Sigmoid colon (tissue), 4 donors: ENCODE results near the gene U2AF2.

ENCODE experiments used
- EP300 ChIP-seq, 4 donors: sonication (generic); formaldehyde crosslinking; IDR thresholded peaks; one replicate each; pipeline ENCODE4 v1.6.1; 2017; ENCODE audit warnings: antibody characterized with exemption in 4 of 4
- POLR2A ChIP-seq, 2 donors: fragments of 450-650 bp; IDR thresholded peaks; one replicate each; pipeline ENCODE4 v1.6.1; 2016; ENCODE audit warnings: antibody characterized with exemption in 2 of 2, mild to moderate bottlenecking in 2 of 2, moderate library complexity in 2 of 2
- POLR2AphosphoS5 ChIP-seq, 4 donors: sonication (generic); formaldehyde crosslinking; IDR thresholded peaks; one replicate each; pipeline ENCODE4 v1.6.1; 2017; ENCODE audit warnings: antibody characterized with exemption in 4 of 4
- TF ChIP-seq, protein P1 (sequence below), 4 experiments: fragments of 450-650 bp in 3 of 4; fragments of 200-600 bp in 1 of 4; IDR thresholded peaks; one replicate each; pipeline ENCODE4 v1.5.1; 2016 to 2019; ENCODE audit warnings: antibody characterized with exemption in 4 of 4, mild to moderate bottlenecking in 3 of 4, moderate library complexity in 2 of 4

DNA sequence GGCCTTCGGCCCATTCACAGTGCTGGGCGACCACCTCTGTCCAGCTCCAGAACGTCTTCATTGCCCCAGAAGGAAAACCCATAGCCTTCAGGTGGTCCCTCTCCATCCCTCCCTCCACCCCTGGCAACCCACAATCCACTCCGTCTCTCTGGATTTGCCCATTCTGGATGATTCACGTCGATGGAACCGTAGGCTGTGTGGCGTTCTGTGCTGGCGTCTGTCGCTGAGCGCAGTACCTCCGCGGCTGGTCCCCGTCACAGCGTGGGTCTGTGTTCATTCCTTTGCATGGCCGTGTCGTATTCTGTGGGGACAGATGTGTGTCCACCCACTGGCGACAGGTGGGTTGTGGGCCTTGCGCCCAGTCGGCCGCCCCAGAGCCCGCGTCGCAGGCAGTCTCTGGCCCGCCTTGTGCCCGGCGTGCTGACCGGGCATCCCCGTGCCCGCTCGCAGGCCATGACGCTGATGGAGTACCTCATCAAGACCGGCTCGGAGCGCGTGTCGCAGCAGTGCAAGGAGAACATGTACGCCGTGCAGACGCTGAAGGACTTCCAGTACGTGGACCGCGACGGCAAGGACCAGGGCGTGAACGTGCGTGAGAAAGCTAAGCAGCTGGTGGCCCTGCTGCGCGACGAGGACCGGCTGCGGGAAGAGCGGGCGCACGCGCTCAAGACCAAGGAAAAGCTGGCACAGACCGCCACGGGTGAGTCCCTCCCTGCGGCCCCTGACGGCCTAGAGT, 30.3 kb downstream of the U2AF2 start:
- TF ChIP-seq, protein P1, sequence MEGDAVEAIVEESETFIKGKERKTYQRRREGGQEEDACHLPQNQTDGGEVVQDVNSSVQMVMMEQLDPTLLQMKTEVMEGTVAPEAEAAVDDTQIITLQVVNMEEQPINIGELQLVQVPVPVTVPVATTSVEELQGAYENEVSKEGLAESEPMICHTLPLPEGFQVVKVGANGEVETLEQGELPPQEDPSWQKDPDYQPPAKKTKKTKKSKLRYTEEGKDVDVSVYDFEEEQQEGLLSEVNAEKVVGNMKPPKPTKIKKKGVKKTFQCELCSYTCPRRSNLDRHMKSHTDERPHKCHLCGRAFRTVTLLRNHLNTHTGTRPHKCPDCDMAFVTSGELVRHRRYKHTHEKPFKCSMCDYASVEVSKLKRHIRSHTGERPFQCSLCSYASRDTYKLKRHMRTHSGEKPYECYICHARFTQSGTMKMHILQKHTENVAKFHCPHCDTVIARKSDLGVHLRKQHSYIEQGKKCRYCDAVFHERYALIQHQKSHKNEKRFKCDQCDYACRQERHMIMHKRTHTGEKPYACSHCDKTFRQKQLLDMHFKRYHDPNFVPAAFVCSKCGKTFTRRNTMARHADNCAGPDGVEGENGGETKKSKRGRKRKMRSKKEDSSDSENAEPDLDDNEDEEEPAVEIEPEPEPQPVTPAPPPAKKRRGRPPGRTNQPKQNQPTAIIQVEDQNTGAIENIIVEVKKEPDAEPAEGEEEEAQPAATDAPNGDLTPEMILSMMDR (IDR thresholded peaks at IDR 0.05): no peak
- TF ChIP-seq POLR2A (IDR thresholded peaks at IDR 0.05) (no peak), POLR2AphosphoS5 (IDR thresholded peaks at IDR 0.05) (no peak), EP300 (IDR thresholded peaks at IDR 0.05) (no peak)
